PC-9 (cell line): ENCODE results near the gene KCNH2. TPM values are rescaled to one million over a fixed set of nuclear protein-coding genes. Genes with fewer than 3 reads are reported as not detected.

Source experiments
- BruUV-seq: library from RNA; stranded (reverse); fragments of 400-500 nt; replicated peaks from 2 replicates; lab custom pipeline; 2021; lab: Mats Ljungman, UMichigan
- CTCF ChIA-PET: fragments of 300-600 bp; sonication (Branson Sonifier 250); formaldehyde crosslinking; loops from one replicate; lab custom pipeline; 2022; ENCODE audit warnings: antibody characterized with exemption; lab: Charles Lee
- POLR2A ChIA-PET: fragments of 300-600 bp; sonication (Branson Sonifier 250); formaldehyde crosslinking; loops from one replicate; lab custom pipeline; 2022; ENCODE audit warnings: antibody characterized with exemption; ENCODE audit not compliant: unreplicated experiment; lab: Charles Lee
- DNase-seq, 2 experiments: peaks; one replicate each; pipeline versions ENCODE4 v3.0.0 to v3.0.0-alpha.2; 2015 to 2022; ENCODE audit warnings: mixed read lengths in 1 of 2
- H2AFZ ChIP-seq: fragments of 200-600 bp; sonication (generic); 2 replicates; pipeline ENCODE4 v1.8.1; 2017; ENCODE audit warnings: antibody characterized with exemption
- H3F3A ChIP-seq: fragments of 200-600 bp; sonication (generic); 2 replicates; pipeline ENCODE4 v1.8.1; 2017; ENCODE audit warnings: antibody characterized with exemption, mild to moderate bottlenecking, low read depth; ENCODE audit not compliant: insufficient read depth
- H3K27ac ChIP-seq: fragments of 200-600 bp; sonication (generic); 2 replicates; pipeline ENCODE4 v1.6.1; 2016; ENCODE audit warnings: mixed run types
- H3K27me3 ChIP-seq: fragments of 200-600 bp; sonication (generic); 2 replicates; pipeline ENCODE4 v1.6.1; 2016; ENCODE audit warnings: low read depth, mixed run types; ENCODE audit not compliant: insufficient read depth
- H3K36me3 ChIP-seq: fragments of 200-600 bp; sonication (generic); 2 replicates; pipeline ENCODE4 v1.6.1; 2016; ENCODE audit warnings: low read depth, mixed run types
- H3K4me1 ChIP-seq: fragments of 200-600 bp; sonication (generic); replicated peaks from 2 replicates; pipeline ENCODE4 v1.6.1; 2016; ENCODE audit warnings: mixed run types; ENCODE audit not compliant: insufficient read depth
- H3K4me2 ChIP-seq: fragments of 200-600 bp; sonication (generic); 2 replicates; pipeline ENCODE4 v1.6.1; 2017; ENCODE audit warnings: mixed run types
- H3K4me3 ChIP-seq: fragments of 200-600 bp; sonication (generic); 2 replicates; pipeline ENCODE4 v1.6.1; 2016; ENCODE audit warnings: mixed run types
- H3K79me2 ChIP-seq: fragments of 200-600 bp; sonication (generic); 2 replicates; pipeline ENCODE4 v1.6.1; 2017; ENCODE audit warnings: low read depth, mixed run types
- H3K9me2 ChIP-seq: fragments of 200-600 bp; sonication (generic); 2 replicates; pipeline ENCODE4 v1.8.1; 2017; ENCODE audit warnings: mild to moderate bottlenecking; ENCODE audit not compliant: insufficient read depth
- H3K9me3 ChIP-seq: fragments of 200-600 bp; sonication (generic); 2 replicates; pipeline ENCODE4 v1.8.1; 2016; ENCODE audit warnings: low read depth; ENCODE audit not compliant: insufficient read depth
- H4K20me1 ChIP-seq: fragments of 200-600 bp; sonication (generic); 2 replicates; pipeline ENCODE4 v1.8.1; 2017; ENCODE audit not compliant: insufficient read depth
- CTCF ChIP-seq: fragments of 200-600 bp; sonication (generic); conservative IDR thresholded peaks from 2 replicates; pipeline ENCODE4 v1.6.1; 2017; ENCODE audit warnings: mixed run types, antibody characterized with exemption, mild to moderate bottlenecking, moderate library complexity
- EZH2 ChIP-seq: fragments of 200-600 bp; sonication (generic); IDR thresholded peaks from 2 replicates; pipeline ENCODE4 v1.8.0; 2017; ENCODE audit warnings: antibody characterized with exemption, low read depth
- intact Hi-C: fragments of 100-400 bp; cut with micrococcal nuclease; formaldehyde crosslinking; loops from one replicate; pipeline ENCODE4 v1.10.0; 2022; ENCODE audit not compliant: unreplicated experiment
- total RNA-seq: library from RNA; stranded (reverse); gene quantifications from 2 replicates; pipeline ENCODE4 v1.2.3, GENCODE V29; 2021

Gene KCNH2
- total RNA-seq, 1 experiment from 2014 or later: 1.5 TPM

- POLR2A ChIA-PET: no interaction called here
- no peak for TF ChIP-seq CTCF
- TF ChIP-seq EZH2: no peak
- no peaks in the 10 kb centered on the region for H3K9me3 ChIP-seq
- no peaks in the 10 kb centered on the region for H3K4me1 ChIP-seq
- H3K4me3 ChIP-seq: no peak overlapping the region
- BruUV-seq: no TSS peak
- H4K20me1 ChIP-seq: no peaks in the 10 kb centered on the region
- no peaks in the 10 kb centered on the region for H3K9me2 ChIP-seq
- no peak overlapping the region for H3K4me2 ChIP-seq
- H2AFZ ChIP-seq: no peak overlapping the region
- intact Hi-C loops: no loop called here
- H3K79me2 ChIP-seq: no peaks in the 10 kb centered on the region
- no peaks in the 10 kb centered on the region for H3K36me3 ChIP-seq
- H3K27me3 ChIP-seq: peaks cover 86% of the 10 kb centered on the region
- CTCF ChIA-PET: no interaction called here
- H3K27ac ChIP-seq: no peak overlapping the region
- DNase-seq: no peak
- H3F3A ChIP-seq: no peaks in the 10 kb centered on the region
These were observed 43.9 kb downstream of the KCNH2 start for GRCh38 chr7:150934045-150934766.

- Histone ChIP-seq H3K4me1 (no peaks in the 10 kb centered on the region), H3K9me2 (no peaks in the 10 kb centered on the region), H3K4me2 (no peak overlapping the region), H3K36me3 (no peaks in the 10 kb centered on the region), H3K4me3 (no peak overlapping the region), H3K79me2 (no peaks in the 10 kb centered on the region), H4K20me1 (no peaks in the 10 kb centered on the region), H3K27me3 (peaks cover 82% of the 10 kb centered on the region), H3K9me3 (no peaks in the 10 kb centered on the region), H3K27ac (no peak overlapping the region), H2AFZ (no peak overlapping the region), H3F3A (no peaks in the 10 kb centered on the region)
- intact Hi-C loops: no loop called here
- no peak for TF ChIP-seq EZH2
- TF ChIP-seq CTCF: no peak
- DNase-seq: no peak
- CTCF ChIA-PET: interaction anchor here (0.5 kb wide), 2 partner anchors 159 to 227 kb away, joined by 3 to 5 read pairs; no protein-coding TSS in a partner anchor
- no TSS peak for BruUV-seq
- POLR2A ChIA-PET: no interaction called here
These were observed 46.8 kb downstream of the KCNH2 start for GRCh38 chr7:150931199-150931869.

GRCh38 chr7:150928541-150928940 is 49.6 kb downstream of the KCNH2 start:
- Histone ChIP-seq H3K4me3 (no peak overlapping the region), H3K4me1 (no peaks in the 10 kb centered on the region), H3K27ac (no peak overlapping the region), H3K36me3 (no peaks in the 10 kb centered on the region), H2AFZ (no peak overlapping the region), H3K27me3 (peaks cover 87% of the 10 kb centered on the region), H3F3A (no peaks in the 10 kb centered on the region), H3K9me3 (no peaks in the 10 kb centered on the region), H3K4me2 (no peak overlapping the region), H4K20me1 (no peaks in the 10 kb centered on the region), H3K79me2 (no peaks in the 10 kb centered on the region), H3K9me2 (no peaks in the 10 kb centered on the region)
- intact Hi-C loops: no loop called here
- POLR2A ChIA-PET: no interaction called here
- TF ChIP-seq CTCF (no peak), EZH2 (no peak)
- CTCF ChIA-PET: no interaction called here
- DNase-seq: no peak
- no TSS peak for BruUV-seq
